Left kidney (tissue), 2 donors: ENCODE data around the gene SLC25A44. TPM values are rescaled to one million over a fixed set of nuclear protein-coding genes. Genes with fewer than 3 reads are reported as not detected.
"Not testable (repeated sequence)": the region's sequence is repeated elsewhere in the genome, so short reads cannot be mapped to it uniquely, and the experiment has no call there.

Experiments
- DNase-seq: peaks from one replicate; pipeline ENCODE4 v3.0.0-alpha.2; 2013
- polyA plus RNA-seq: library from polyadenylated mRNA; unstranded; fragments of 120-200 nt; gene quantifications from one replicate; pipeline ENCODE4 v1.2.1, GENCODE V29; 2013; ENCODE audit not compliant: insufficient read length

SLC25A44 gene
- polyA plus RNA-seq, 1 donor = 34.9 TPM

- no peak for DNase-seq
Measured at GRCh38 chr1:156200044-156200443, 6.1 kb downstream of the SLC25A44 start.

DNA sequence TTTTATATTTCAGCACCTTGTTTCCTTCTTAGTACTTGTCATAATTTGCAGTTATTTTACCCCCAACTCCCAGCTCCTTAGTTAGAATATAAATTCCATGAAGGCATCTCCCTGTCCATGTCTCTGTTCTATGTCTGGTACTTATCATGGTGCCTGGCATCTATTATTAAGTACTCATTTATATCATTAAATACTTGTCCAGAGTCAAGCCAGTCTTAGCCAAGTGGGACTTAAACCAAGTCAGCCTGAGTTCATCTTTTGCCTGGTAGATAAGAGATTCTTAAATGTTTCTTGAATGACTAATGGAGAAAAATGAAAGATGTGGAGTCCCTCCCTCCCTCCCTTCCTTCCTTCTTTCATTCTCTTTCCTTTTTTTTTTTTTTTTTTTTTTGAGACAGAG lies 9.4 kb downstream of the SLC25A44 start:
- no peak for DNase-seq

- no peak for DNase-seq
Measured at GRCh38 chr1:156204686-156205085, 10.8 kb downstream of the SLC25A44 start.

- DNase-seq = no peak
Measured at GRCh38 chr1:156211243-156211642, 17.3 kb downstream of the SLC25A44 start.

GRCh38 chr1:156212130-156212529 lies 18.2 kb downstream of the SLC25A44 start:
- DNase-seq = no peak

GRCh38 chr1:156212833-156213643 lies 19.1 kb downstream of the SLC25A44 start, which contains the start of gene PMF1:
Gene PMF1, plus strand, starts transcription at chr1:156213007. Its CDS starts 9 bp downstream, at chr1:156213016.
- DNase-seq = peak; percentile 97

GRCh38 chr1:156213644-156213966 lies 19.7 kb downstream of the SLC25A44 start:
- no peak for DNase-seq

- no peak for DNase-seq
Measured at GRCh38 chr1:156214024-156214748, 20.3 kb downstream of the SLC25A44 start.

DNA sequence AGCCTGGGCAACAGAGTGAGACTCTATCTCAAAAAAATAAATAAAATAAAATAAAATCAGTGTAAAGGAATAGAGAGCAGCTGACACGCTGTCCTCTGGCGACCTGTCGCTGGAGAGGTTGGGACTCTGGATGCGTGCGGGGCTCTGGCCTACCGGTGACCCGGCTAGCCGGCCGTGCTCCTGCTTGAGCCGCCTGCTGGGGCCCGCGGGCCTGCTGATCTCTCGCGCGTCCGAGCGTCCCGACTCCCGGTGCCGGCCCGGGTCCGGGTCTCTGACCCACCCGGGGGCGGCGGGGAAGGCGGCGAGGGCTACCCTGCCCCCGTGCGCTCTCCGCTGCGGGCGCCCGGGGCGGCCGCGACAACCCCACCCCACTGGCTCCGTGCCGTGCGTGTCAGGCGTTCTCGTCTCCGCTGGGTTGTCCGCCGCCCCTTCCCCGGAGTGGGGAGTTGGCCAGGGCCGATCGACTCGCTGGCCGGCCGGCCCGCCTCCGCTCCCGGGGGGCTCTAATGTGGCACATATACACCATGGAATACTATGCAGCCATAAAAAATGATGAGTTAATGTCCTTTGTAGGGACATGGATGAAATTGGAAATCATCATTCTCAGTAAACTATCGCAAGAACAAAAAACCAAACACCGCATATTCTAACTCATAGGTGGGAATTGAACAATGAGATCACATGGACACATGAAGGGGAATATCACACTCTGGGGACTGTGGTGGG lies 22.6 kb downstream of the SLC25A44 start:
- not testable (repeated sequence) for DNase-seq

DNA sequence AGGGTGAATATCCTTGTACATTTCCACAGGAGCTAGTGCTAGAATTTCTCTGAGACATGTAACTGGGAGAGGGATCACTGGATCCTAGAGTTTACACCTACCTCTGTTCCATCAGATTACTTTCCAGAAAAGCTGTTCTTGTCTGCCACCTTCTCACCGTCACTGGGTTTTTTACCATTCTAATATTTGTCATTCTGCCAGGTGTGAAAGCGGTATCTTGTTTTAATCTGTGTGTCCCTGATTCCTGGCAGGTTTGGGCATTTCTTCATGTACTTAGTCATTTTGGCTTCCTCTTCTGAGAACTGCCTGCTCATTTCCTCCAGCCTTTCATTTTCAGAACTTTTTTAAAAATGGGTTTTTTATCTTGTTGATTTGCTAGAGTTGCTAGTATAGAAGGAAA lies 24.0 kb downstream of the SLC25A44 start:
- DNase-seq = no peak

DNA sequence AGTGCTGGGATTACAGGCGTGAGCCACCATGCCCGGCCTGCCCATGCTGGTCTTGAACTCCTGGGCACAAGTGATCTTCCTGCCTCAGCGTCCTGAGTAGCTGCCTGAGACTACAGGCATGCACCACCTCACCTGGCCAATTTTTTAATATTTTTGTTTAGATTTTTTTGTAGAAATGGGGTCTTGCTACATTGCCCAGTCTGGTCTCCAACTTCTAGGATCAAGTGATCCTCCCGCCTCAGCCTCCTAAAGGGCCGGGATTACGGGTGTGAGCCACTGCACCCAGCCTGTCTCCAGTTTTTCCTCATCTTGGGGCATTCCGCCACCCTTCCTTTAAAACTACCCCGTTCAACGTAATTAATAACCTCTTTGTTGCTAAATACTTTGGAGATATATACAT lies 26.3 kb downstream of the SLC25A44 start:
- DNase-seq = no peak

- no peak for DNase-seq
Measured at GRCh38 chr1:156221986-156222692, 28.2 kb downstream of the SLC25A44 start.

DNA sequence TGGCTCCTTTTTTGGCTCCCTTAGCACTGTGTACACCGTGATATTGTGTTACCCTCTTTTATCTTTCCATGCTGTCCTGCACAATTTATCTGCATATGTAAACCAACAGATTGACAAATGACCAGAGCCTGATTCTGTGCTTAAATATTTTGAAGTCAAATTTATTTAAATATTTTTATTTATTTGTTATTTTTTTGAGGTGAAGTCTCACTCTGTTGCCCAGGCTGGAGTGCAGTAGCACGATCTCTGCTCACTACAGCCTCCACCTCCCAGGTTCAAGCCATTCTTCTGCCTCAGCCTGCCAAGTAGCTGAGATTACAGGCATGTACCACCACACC lies 31.7 kb downstream of the SLC25A44 start:
- DNase-seq = no peak

GRCh38 chr1:156226116-156226538 lies 32.2 kb downstream of the SLC25A44 start:
- no peak for DNase-seq

GRCh38 chr1:156226782-156227181 lies 32.9 kb downstream of the SLC25A44 start:
- DNase-seq = no peak

- no peak for DNase-seq
Measured at GRCh38 chr1:156228501-156228900, 34.6 kb downstream of the SLC25A44 start.

DNA sequence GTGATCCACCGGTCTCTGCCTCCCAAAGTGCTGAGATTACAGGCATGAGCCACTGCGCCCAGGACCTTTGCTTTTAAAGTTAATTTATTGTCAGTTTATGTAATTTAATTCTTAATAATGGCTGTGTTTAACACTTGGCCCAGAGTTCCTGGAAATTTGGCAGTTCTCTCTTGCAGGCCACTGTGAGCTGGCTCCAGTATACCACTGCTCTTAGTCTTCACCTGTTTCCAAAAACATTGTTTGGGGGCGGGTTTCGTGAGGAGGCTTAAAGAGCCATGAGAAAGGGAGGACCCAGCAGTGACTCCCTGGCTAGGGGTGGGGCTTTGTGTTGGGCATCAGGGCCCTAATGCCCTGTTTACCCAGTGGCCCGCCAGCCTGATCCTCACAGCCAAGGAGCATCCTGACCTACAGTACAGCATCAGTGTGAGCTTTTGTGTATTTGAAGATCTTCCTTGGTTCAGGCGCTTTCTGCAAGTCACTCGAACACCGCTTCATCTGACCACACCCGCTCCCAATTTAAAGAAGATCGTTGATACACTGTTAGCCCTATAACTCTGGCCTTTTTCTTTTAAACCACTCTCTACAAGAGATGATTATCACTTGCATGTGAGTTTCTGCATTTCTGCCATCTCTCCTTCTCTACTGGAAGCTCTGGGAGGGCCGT lies 36.0 kb downstream of the SLC25A44 start:
- no peak for DNase-seq

- no peak for DNase-seq
Measured at GRCh38 chr1:156230473-156230837, 36.6 kb downstream of the SLC25A44 start.

DNA sequence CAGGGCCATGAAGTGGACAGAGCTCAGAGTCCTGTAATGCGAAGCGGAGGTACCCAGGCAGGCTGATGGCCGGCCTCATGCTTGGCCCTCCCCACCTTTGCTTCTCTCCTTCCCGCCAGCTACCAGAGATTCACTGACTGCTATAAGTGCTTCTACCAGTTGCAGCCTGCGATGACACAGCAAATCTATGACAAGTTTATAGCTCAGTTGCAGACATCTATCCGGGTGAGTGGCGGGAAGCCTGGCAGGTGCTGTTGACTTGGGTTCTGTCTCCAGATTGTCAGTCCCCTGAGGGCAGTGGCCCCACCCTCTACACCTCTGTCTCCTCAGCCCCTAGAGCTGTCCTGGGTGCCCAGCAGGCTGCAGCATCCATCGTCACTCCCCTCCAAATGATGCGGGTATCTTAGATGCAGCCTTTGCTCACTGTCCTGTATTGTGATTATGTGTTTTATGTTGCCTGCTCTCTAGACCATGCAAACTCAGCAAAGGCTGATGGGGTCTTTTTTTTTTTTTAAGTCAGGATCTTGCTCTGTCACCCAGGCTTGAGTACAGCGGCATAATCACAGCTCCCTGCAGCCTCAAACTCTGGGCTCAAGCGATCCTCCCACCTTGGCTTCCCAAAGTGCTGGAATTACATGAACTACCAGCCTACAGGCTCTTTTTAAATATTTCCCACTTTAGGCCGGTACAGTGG lies 38.4 kb downstream of the SLC25A44 start:
- DNase-seq = no peak

- DNase-seq = no peak
Measured at GRCh38 chr1:156233426-156234127, 39.7 kb downstream of the SLC25A44 start.

GRCh38 chr1:156236164-156236563 lies 42.3 kb downstream of the SLC25A44 start:
- no peak for DNase-seq
